Neuronal stem cell (in vitro differentiated cells): ENCODE measurements around the gene ARMC8.

Experiments
- DNase-seq: peaks from one replicate; pipeline ENCODE4 v3.0.0-alpha.2; 2013; ENCODE audit warnings: low spot score
- H2AFZ ChIP-seq: one replicate; pipeline ENCODE4 v1.6.1; 2013; ENCODE audit warnings: mild to moderate bottlenecking, low read length, inconsistent platforms
- H2AK5ac ChIP-seq: 2 replicates; pipeline ENCODE4 v1.6.1; 2013; ENCODE audit warnings: low read depth, mild to moderate bottlenecking, inconsistent platforms, low read length, moderate library complexity, mixed read lengths
- H2BK120ac ChIP-seq: 2 replicates; pipeline ENCODE4 v1.6.1; 2013; ENCODE audit warnings: low read depth, mild to moderate bottlenecking, inconsistent platforms, low read length, moderate library complexity, mixed read lengths
- H2BK12ac ChIP-seq: one replicate; pipeline ENCODE4 v1.6.1; 2013; ENCODE audit warnings: low read length, inconsistent platforms
- H2BK15ac ChIP-seq: 2 replicates; pipeline ENCODE4 v1.6.1; 2013; ENCODE audit warnings: mild to moderate bottlenecking, low read length, inconsistent platforms, mixed read lengths
- H2BK5ac ChIP-seq: one replicate; pipeline ENCODE4 v1.6.1; 2013; ENCODE audit warnings: inconsistent platforms, mild to moderate bottlenecking, low read length, moderate library complexity
- H3K14ac ChIP-seq: one replicate; pipeline ENCODE4 v1.6.1; 2013; ENCODE audit warnings: low read length, inconsistent platforms
- H3K18ac ChIP-seq: 2 replicates; pipeline ENCODE4 v1.6.1; 2013; ENCODE audit warnings: low read length, inconsistent platforms
- H3K23ac ChIP-seq: 2 replicates; pipeline ENCODE4 v1.6.1; 2013; ENCODE audit warnings: low read depth, mild to moderate bottlenecking, mixed read lengths, low read length, inconsistent platforms; ENCODE audit not compliant: poor library complexity
- H3K27ac ChIP-seq: replicated peaks from 3 replicates; pipeline ENCODE4 v1.5.1; 2013; ENCODE audit warnings: low read length, inconsistent platforms
- H3K27me3 ChIP-seq, 3 experiments: 2 replicates each; pipeline ENCODE4 v1.6.1; 2013; ENCODE audit warnings: low read length in 3 of 3, mild to moderate bottlenecking in 2 of 3, inconsistent platforms in 1 of 3, low read depth in 1 of 3, mixed read lengths in 1 of 3, moderate library complexity in 1 of 3; ENCODE audit not compliant: control insufficient read depth in 3 of 3, insufficient read depth in 3 of 3
- H3K36me3 ChIP-seq, 2 donors: replicated peaks in 1 of 2; 2 replicates each; pipeline ENCODE4 v1.6.1; 2013; ENCODE audit warnings: low read length in 2 of 2; ENCODE audit not compliant: control insufficient read depth in 2 of 2, insufficient read depth in 2 of 2
- H3K4ac ChIP-seq: 2 replicates; pipeline ENCODE4 v1.6.1; 2013; ENCODE audit warnings: inconsistent platforms, mild to moderate bottlenecking, low read length, moderate library complexity
- H3K4me1 ChIP-seq, 2 donors: 1 replicate in 1 of 2; 2 replicates in 1 of 2; pipeline ENCODE4 v1.6.1; 2013; ENCODE audit warnings: low read length in 2 of 2, low read depth in 1 of 2; ENCODE audit not compliant: control insufficient read depth in 2 of 2, insufficient read depth in 1 of 2
- H3K4me2 ChIP-seq: one replicate; pipeline ENCODE4 v1.6.1; 2013; ENCODE audit warnings: mild to moderate bottlenecking, low read length, inconsistent platforms; ENCODE audit not compliant: insufficient read depth, poor library complexity, severe bottlenecking
- H3K4me3 ChIP-seq, 2 donors: 2 replicates each; pipeline ENCODE4 v1.5.1; 2013; ENCODE audit warnings: low read length in 2 of 2, mild to moderate bottlenecking in 2 of 2, inconsistent platforms in 1 of 2, moderate library complexity in 1 of 2
- H3K79me1 ChIP-seq: one replicate; pipeline ENCODE4 v1.6.1; 2013; ENCODE audit warnings: low read depth, mild to moderate bottlenecking, inconsistent platforms, low read length, moderate library complexity
- H3K9ac ChIP-seq: one replicate; pipeline ENCODE4 v1.6.1; 2013; ENCODE audit warnings: mild to moderate bottlenecking, low read depth, low read length, inconsistent platforms; ENCODE audit not compliant: poor library complexity
- H3K9me3 ChIP-seq, 2 donors: replicated peaks in 1 of 2; 2 replicates each; pipeline versions ENCODE3 to v1.6.1; 2013; ENCODE audit warnings: low read length in 2 of 2, mild to moderate bottlenecking in 2 of 2, inconsistent platforms in 1 of 2, low read depth in 1 of 2, mixed read lengths in 1 of 2, moderate library complexity in 1 of 2; ENCODE audit not compliant: control insufficient read depth in 2 of 2, insufficient read depth in 1 of 2
- H4K8ac ChIP-seq: one replicate; pipeline ENCODE4 v1.6.1; 2013; ENCODE audit warnings: low read depth, mild to moderate bottlenecking, inconsistent platforms, low read length, moderate library complexity
- H4K91ac ChIP-seq: one replicate; pipeline ENCODE4 v1.6.1; 2013; ENCODE audit warnings: low read length, low read depth, mild to moderate bottlenecking, inconsistent platforms; ENCODE audit not compliant: poor library complexity
- WGBS, 2 donors: extraction: QIAGEN DNeasy Blood & Tissue Kit; methylation state at CpG; one replicate each; pipeline ENCODE4 v1.1.7; 2013; ENCODE audit warnings: missing lambda C conversion rate in 2 of 2, mixed read lengths in 1 of 2; ENCODE audit not compliant: insufficient read length in 2 of 2, insufficient replicate concordance in 1 of 2; ENCODE audit errors: extremely low coverage in 2 of 2; 5-methylcytosine and 5-hydroxymethylcytosine counted together

Gene ARMC8

GRCh38 chr3:138203938-138204337 lies 16.8 kb downstream of the ARMC8 start:
- Histone ChIP-seq H3K4ac (no peak overlapping the region), H3K27me3 (no peaks in the 10 kb centered on the region), H3K79me1 (no peaks in the 10 kb centered on the region), H3K14ac (no peak overlapping the region), H3K9ac (no peak overlapping the region), H2BK12ac (no peak overlapping the region), H2AFZ (no peak overlapping the region), H2BK5ac (no peak overlapping the region), H3K4me3 (no peak overlapping the region), H3K27ac (no peak overlapping the region), H2BK15ac (no peak overlapping the region), H4K8ac (no peak overlapping the region), H3K9me3 (peaks cover 0 to 2% of the 10 kb centered on the region in 2 donors), H3K18ac (no peak overlapping the region), H3K4me1 (no peaks in the 10 kb centered on the region), H2AK5ac (no peak overlapping the region), H3K23ac (no peak overlapping the region), H2BK120ac (no peak overlapping the region), H4K91ac (no peak overlapping the region), H3K36me3 (peaks cover 0 to 27% of the 10 kb centered on the region in 2 donors), H3K4me2 (no peak overlapping the region)
- DNase-seq: no peak
- no CpG with 5 or more reads among the region's 4 CpGs for WGBS, 2 donors

GRCh38 chr3:138205527-138205926 lies 18.4 kb downstream of the ARMC8 start:
- no peak overlapping the region for H3K18ac ChIP-seq
- H3K4me2 ChIP-seq: no peak overlapping the region
- H3K14ac ChIP-seq: no peak overlapping the region
- peaks cover 0 to 2% of the 10 kb centered on the region in 2 donors for H3K9me3 ChIP-seq
- WGBS, 2 donors: no CpG with 5 or more reads among the region's 5 CpGs
- H3K9ac ChIP-seq: no peak overlapping the region
- H3K27me3 ChIP-seq: no peaks in the 10 kb centered on the region
- H3K4me1 ChIP-seq: peaks cover 0 to 2% of the 10 kb centered on the region in 2 donors
- H2BK15ac ChIP-seq: no peak overlapping the region
- no peak overlapping the region for H2AFZ ChIP-seq
- H2BK120ac ChIP-seq: no peak overlapping the region
- no peak overlapping the region for H2BK12ac ChIP-seq
- no peak overlapping the region for H2BK5ac ChIP-seq
- H4K91ac ChIP-seq: no peak overlapping the region
- no peak overlapping the region for H3K4ac ChIP-seq
- H3K27ac ChIP-seq: no peak overlapping the region
- no peak overlapping the region for H3K23ac ChIP-seq
- H4K8ac ChIP-seq: no peak overlapping the region
- no peak overlapping the region for H3K4me3 ChIP-seq
- no peak for DNase-seq
- no peaks in the 10 kb centered on the region for H3K79me1 ChIP-seq
- H2AK5ac ChIP-seq: no peak overlapping the region
- H3K36me3 ChIP-seq: peaks cover 0 to 37% of the 10 kb centered on the region in 2 donors

GRCh38 chr3:138206196-138206595 lies 19.1 kb downstream of the ARMC8 start:
- Histone ChIP-seq H2BK5ac (no peak overlapping the region), H3K4me2 (no peak overlapping the region)

DNA sequence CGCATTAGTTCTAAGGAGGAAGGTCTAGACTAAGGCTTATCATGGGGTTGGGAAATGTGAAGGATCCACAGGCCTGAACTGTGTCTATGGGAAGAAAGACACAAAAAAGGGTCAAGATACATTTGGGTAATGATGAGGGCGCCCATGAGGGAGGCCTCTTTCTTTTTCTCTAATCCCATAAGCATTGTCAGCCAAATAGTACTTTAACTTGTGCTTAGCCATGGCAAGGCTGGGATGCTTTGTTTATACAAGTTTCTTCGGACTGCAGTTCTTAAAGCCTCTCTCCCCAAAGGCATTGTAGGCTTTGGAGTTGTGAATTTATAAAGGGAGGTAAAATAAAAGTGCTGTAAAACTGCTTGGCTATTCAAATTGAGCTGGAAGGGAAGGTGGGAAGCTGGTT lies 23.4 kb downstream of the ARMC8 start:
- Histone ChIP-seq H3K9me3 (peaks cover 0 to 2% of the 10 kb centered on the region in 2 donors), H3K18ac (no peak overlapping the region), H3K27ac (no peak overlapping the region), H3K9ac (no peak overlapping the region), H3K4ac (no peak overlapping the region), H4K8ac (no peak overlapping the region), H3K4me1 (peaks cover 0 to 2% of the 10 kb centered on the region in 2 donors), H3K27me3 (no peaks in the 10 kb centered on the region), H4K91ac (no peak overlapping the region), H3K4me3 (no peak overlapping the region), H2AFZ (no peak overlapping the region), H3K14ac (no peak overlapping the region), H2BK120ac (no peak overlapping the region), H3K4me2 (peak overlapping the region; percentile 36), H3K36me3 (peaks cover 0 to 55% of the 10 kb centered on the region in 2 donors), H3K79me1 (no peaks in the 10 kb centered on the region), H3K23ac (no peak overlapping the region), H2BK5ac (no peak overlapping the region), H2BK15ac (no peak overlapping the region), H2BK12ac (no peak overlapping the region), H2AK5ac (no peak overlapping the region)
- no CpG with 5 or more reads among the region's 3 CpGs for WGBS, 2 donors
- peak; percentile 5 for DNase-seq

More at GRCh38 chr3:138206196-138206595, 19.1 kb downstream of the ARMC8 start:
- Histone ChIP-seq H2AK5ac (no peak overlapping the region), H3K4me1 (peaks cover 0 to 2% of the 10 kb centered on the region in 2 donors), H3K23ac (no peak overlapping the region), H3K79me1 (no peaks in the 10 kb centered on the region), H3K9me3 (peaks cover 0 to 2% of the 10 kb centered on the region in 2 donors), H3K27ac (no peak overlapping the region), H3K4ac (no peak overlapping the region), H3K14ac (no peak overlapping the region), H2AFZ (no peak overlapping the region), H4K91ac (no peak overlapping the region), H3K18ac (no peak overlapping the region), H3K9ac (no peak overlapping the region), H3K4me3 (no peak overlapping the region), H2BK120ac (no peak overlapping the region), H2BK15ac (no peak overlapping the region), H2BK12ac (no peak overlapping the region), H3K36me3 (peaks cover 0 to 39% of the 10 kb centered on the region in 2 donors), H3K27me3 (no peaks in the 10 kb centered on the region), H4K8ac (no peak overlapping the region)
- no peak for DNase-seq
- WGBS, 2 donors: no CpG with 5 or more reads among the region's 2 CpGs
